Caki2 (cell line): Measurements from ENCODE around the gene NCAM1. TPM values are rescaled to one million over a fixed set of nuclear protein-coding genes. Genes with fewer than 3 reads are reported as not detected.
A peak's percentile ranks its signal among the peaks of the same experiment; 100 is the strongest.

Experiments
- DNase-seq: peaks from one replicate; pipeline ENCODE4 v3.0.0-alpha.2; 2015; ENCODE audit warnings: low read depth
- in situ Hi-C: cut with HindIII; loops from 2 replicates; pipeline ENCODE4 v1.10.0; 2016; ENCODE audit warnings: low sequenced_read_pairs, low pct_unique_long_range_greater_than_20kb, mixed read lengths
- total RNA-seq: library from RNA; depleted of rRNA; stranded (reverse); fragments of >200 nt; shearing (Covaris generic); gene quantifications from 2 replicates; pipeline ENCODE4 v1.2.3, GENCODE V29; 2014; ENCODE audit warnings: low replicate concordance

The NCAM1 gene
- total RNA-seq, 1 experiment from 2014 or later = 7.5 TPM

DNA sequence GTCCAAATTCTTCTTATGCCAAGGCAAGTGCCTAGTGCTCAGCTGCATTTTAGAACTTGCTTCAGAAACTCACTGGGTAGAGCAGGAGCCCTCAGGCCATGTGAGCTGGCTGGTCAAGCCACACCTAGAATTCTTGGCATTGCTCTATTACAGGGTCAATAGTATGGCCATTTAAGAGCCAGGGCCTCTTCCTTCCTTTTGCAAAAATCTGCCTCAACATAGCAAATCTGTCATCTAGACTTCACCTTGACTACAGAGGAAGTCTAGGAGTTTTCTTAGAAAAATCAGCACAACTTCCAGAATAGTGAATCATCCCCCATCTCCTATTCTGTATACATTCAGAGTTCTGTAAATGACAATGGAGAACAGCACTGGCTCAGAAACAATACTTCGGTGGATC is 241.2 kb downstream of the NCAM1 start:
- in situ Hi-C loops = no loop called here
- DNase-seq = peak; percentile 18

DNA sequence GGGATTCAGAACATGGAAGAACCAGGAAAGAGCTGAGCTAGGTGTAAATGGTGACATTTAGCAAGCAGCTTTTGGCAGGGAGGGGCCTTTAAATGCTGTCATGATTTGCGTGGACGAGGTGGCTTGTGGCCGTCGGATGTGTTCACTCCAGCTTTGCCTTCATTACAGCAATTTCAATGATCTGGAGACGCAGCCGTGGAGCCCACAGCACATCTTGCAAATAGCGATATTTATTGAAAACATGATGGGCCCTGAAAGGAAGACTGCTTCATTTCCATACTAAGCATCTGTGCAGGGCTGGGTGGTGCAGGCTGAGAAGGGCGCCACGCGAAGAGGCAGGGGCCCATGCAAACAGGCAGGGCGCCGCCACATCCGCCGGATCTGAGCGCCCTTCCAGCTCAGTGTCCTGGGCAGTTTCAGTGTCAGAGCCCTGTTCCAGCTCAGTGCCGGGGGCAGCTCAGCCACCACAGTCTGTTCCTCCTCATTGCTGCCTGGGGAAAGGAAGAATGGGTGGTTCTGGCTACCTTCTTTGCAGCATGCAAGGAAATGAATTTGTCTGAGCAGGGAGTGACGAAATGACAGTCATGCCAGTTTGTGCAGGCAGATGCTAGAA is 242.0 kb downstream of the NCAM1 start:
- DNase-seq = no peak
- in situ Hi-C loops = no loop called here

DNA sequence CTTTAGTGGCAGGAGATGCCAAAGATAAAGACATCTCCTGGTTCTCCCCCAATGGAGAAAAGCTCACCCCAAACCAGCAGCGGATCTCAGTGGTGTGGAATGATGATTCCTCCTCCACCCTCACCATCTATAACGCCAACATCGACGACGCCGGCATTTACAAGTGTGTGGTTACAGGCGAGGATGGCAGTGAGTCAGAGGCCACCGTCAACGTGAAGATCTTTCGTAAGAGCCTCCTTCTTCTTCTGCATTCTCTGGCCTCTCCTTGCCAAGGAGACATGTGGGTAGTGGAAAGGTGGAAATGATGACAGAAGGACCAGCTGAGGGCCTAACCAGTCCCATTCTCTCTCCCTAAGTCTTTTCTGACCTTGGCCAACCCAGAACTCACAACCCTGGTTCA is 243.1 kb downstream of the NCAM1 start:
- no peak for DNase-seq
- in situ Hi-C loops = no loop called here

DNA sequence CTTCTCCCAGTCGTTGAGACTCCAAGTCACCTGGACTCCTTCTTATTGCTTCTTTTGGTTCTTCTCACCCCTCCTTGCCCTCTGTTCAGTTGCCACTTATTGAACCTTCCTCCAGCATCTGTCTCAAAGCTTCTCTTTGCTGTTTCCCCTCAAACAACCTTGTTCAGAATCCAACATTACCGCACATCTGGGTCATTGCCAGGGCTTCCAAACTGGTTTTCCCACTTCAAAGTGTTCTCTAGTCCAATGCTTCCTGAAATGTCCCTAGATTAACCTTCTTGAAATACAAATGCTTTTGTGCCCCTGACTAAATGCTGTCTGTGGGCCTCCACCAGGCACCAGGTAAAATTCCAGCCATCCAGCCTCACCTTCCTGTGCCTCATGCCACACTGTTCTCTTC is 252.3 kb downstream of the NCAM1 start:
- in situ Hi-C loops = no loop called here
- no peak for DNase-seq

DNA sequence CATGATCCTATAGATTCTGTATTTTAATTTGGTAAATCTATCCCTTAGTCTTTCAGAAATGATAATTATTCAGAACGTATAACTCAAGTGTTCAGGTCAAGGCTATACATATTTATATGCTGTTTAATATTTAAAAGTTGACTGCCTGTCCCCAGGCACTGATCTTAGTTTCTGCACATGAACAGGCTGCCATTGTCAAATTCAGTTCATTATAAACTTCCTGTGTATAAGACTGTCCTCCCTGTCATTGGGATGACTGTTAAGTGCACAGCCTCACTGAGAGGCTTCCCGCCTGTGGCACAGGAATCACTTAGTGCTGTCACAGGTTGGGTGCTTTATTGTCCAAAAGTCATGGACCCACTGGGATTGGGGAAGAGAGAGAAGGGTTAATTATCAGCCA is 261.0 kb downstream of the NCAM1 start:
- no peak for DNase-seq

DNA sequence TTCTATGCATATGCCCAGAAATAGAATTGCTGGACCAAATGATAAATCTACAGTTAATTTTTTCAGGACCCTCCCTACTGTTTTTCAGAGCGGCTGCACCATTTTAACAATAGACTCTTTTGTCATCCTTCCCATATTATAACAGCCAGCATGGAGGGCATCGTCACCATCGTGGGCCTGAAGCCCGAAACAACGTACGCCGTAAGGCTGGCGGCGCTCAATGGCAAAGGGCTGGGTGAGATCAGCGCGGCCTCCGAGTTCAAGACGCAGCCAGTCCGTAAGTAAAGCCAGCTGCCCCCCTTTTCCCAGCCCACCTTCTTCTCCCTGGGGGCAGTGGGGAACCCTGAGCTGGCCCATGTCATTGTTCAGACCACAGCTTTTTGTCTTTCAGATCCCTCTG is 273.7 kb downstream of the NCAM1 start:
- no peak for DNase-seq
- in situ Hi-C loops = no loop called here

More for the DNA sequence above, 261.0 kb downstream of the NCAM1 start:
- in situ Hi-C loops = no loop called here

DNA sequence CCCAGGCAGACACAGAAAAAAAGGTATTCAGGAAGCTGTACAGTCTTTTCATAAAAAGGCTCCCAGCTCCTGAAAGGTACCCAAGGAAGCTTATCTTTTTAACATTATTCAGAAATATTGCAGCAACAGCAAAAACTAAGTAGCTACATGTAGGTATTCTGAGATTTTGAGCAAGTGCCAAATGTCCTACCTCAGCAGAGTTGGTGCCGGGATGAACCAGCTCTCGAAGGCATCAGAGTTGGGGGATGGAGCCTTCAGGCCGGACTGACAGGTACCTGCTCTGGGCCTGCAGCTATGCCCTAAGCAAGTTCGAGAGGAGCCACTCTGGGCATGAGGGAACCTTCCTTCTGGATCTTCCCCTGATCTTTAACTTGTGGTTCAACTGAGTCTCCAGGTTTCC is 276.0 kb downstream of the NCAM1 start:
- in situ Hi-C loops = no loop called here
- no peak for DNase-seq

DNA sequence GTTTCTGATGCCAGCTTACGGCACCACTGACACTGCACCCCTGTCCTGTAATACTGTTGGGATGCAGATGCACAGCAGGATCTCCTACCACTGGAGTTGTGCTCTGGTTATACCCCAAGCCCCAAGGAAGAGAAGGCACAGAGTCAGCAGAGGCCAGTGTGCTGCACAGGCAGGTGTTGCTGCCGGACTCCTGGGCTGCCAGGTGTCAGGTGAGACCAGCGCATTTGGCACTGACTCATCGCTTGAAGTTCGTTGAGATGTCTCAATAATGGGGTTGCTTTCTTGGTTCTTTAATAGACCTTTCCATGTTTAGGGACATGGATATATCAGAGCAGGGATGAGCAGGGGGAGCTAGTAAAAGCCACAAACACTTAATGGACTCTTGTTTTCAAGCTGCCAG is 277.5 kb downstream of the NCAM1 start:
- no peak for DNase-seq
- in situ Hi-C loops = no loop called here

DNA sequence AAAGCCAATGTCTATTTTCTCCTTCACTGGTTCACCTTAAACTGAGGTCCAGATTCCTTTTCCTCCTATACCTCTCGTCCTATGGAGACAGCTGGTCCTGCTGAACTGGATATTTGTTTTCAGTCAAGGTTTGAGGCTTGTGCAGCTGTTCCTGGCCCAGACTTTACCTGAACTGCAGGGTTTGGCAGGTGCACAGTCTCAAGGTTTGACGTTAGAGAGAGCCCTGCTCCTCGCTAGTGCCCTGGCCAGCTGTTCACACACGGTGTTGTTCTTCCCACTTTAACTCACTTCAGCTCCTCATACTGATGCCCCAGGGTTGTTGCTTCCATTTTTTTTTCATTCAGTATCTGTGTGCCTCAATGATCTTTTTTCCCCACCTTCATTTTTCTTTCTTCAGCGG is 279.2 kb downstream of the NCAM1 start:
- in situ Hi-C loops = no loop called here
- no peak for DNase-seq

DNA sequence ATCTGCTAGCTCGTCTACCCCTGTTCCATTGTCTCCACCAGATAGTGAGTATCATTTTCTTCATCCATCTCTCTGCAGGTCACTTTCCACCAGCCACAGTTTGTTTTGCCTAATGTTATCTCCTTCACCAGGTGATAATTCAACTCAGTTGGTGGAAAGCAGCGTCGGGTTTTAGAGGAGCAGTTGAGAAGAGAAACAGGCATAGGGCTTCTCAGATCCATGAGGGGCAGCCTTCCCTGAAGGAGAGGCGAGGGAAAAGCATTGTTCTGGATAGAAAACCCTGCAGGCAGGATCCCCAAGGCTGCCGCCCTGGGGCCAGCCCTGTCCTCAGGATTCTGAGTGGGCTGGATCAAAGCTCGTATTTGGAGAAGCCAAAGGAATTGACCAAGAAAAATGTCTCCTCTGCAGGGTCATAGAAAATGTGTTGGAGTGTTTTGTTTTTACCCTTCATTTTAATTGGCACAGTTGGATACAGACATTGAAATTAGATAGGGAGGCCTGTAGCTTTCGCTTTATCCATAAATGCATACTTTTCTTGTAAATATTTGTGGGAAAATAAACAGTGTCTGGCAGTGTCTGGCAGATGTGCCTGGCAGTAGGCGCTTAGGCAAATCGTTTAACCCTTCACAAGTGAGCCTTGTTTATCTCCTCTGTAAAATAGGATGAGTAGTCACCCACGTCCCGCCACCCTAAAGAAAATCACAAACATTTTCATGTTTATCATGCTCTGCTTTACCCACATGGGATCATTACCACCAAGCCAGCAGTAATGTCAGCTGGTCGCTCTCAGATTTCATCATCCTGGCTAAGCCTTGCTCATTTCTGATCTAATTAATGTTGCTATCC is 279.8 kb downstream of the NCAM1 start:
- in situ Hi-C loops = no loop called here
- no peak for DNase-seq

DNA sequence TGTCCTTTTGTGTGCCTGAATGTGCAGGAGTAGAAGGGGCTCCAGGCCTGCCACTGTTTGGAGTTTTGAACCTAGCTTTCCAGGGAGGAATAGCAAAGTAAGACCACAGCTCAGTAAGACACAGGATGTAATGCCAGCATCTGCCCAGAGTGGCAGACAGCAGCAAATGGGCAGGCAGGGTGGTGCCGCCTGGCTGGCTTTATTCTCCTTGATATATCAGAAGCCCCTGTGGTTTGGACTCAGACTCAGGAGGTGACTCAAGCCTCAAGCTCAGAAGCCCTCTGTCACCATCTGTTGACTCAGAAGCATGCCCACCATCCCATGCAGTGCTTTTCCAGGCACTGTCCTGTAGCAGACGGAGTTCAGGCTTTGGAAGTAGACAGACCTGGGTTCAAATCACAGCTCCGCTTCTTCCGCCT is 280.4 kb downstream of the NCAM1 start:
- DNase-seq = no peak
- in situ Hi-C loops = no loop called here

DNA sequence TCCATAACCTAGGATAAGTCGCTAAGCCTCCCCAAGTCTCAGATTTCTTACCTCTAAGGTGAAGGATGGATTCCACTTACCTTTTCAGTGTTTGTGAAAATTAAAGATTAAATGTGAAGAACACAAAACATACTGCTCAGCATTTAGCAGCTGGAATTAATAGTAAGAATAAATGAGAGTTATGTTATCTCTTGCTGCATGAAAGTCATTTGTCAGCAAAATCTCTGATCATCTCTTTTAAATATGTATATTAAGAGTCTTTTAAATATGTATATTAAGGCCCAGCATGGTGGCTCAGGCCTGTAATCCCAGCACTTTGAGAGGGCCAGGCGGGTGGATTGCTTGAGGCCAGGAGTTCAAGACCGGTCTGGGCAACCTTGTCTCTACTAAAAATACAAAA is 280.8 kb downstream of the NCAM1 start:
- in situ Hi-C loops = no loop called here
- DNase-seq = no peak

DNA sequence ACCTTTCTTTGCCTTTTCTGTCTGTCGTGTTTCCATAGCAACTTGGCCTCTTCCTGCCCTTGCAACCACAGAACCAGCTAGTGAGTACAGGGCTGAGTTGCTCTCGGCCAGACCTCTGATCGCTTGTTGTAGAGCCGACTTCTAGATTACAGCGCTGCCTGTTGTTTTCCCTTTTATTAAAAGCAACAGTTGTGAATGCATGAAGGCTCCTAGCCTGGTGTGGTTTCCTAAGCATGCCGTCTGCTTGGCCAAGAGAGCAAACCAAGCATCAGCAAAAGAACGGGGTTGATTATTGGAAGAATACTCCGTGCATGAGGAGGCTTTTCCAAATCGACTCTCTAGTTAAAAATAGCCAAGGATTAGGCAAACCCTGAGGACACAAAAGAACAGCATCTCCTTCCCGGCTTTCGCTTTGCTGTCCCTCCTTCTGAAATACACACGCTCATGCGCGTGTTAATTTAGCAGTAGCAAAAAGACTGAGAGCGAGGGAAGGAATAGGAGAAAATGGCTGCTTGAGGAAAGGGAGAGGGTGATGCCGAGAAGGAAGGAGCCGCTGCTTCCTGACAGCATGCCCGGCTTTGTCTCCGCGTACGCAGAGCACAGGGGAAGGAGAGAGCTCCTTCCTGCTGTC is 281.7 kb downstream of the NCAM1 start:
- no peak for DNase-seq
- in situ Hi-C loops = no loop called here

DNA sequence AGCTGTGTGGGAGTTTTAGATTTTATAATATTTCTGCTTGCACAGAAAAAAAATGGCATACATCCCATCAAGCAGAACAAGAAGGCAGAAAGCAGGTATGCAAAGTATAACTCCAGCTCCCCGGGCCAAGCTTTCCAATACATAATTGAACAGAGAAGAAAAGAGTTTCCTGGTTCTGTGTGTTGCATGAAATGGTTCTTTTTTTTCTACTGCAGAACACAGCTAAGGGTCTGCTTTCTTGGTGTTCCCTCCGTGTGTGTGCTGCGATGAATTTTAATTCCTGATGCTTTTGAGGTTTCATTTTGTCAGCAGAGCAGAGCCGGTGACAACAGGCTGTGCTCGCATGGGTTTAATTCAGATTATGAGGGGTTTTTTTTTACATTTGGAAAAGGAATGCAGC is 282.5 kb downstream of the NCAM1 start:
- no peak for DNase-seq
- in situ Hi-C loops = no loop called here

DNA sequence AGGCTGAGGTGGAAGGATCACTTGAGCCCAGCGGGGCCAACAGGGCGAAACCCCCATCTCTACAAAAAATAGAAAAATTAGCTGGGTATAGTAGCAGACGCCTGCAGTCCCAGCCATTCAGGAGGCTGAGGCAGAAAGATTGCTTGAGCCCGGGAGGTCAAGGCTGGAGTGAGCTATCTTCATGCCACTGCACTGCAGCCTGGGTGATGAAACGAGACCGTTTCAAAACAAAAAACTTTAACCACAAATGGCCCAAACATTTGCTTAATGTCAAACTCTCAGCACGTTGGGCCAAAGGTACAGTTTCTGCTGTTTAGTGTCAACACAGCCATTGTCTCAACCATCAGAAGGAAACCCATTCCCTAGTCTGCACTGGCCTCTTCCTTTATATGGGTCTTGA is 284.0 kb downstream of the NCAM1 start:
- DNase-seq = no peak
- in situ Hi-C loops = no loop called here

DNA sequence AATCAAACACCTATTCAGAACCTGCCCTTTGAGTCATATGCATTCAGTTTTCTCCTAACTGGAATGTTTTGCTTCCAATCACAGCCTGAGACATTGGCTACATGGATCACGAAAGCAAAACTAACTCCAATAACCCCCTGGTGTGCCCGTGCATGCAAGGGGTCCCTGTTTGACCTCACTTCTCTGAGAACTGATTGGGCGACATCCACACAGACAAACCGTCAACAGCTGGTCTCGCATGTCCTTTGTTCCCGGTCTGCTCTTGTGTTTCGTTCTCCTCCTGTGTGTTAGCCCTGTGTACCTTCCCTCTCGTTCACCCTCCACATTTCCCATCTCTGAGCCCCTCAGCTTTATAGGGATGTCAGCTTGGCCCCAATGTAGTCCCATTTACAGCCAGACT is 286.0 kb downstream of the NCAM1 start:
- in situ Hi-C loops = no loop called here

DNA sequence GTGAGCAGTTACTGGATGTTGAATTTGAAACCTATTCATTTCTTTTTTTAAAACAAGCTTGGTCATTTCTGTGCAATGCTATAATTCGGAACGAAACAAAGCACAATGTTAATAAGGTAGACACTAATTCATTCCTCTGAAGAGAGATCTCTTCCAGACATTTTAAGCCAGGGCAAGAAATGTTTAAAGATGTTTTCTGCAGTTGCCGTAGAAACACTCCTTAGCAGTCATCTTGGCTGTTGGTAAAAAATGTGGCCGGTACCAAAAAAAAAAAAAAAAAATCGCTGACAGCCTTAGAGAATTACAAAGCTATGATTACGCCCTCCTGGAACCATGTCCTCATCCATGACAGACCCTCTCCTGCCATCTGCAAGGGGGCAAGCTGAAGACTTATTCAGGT is 286.7 kb downstream of the NCAM1 start:
- DNase-seq = no peak
- in situ Hi-C loops = no loop called here

More for the DNA sequence above, 286.0 kb downstream of the NCAM1 start:
- no peak for DNase-seq

DNA sequence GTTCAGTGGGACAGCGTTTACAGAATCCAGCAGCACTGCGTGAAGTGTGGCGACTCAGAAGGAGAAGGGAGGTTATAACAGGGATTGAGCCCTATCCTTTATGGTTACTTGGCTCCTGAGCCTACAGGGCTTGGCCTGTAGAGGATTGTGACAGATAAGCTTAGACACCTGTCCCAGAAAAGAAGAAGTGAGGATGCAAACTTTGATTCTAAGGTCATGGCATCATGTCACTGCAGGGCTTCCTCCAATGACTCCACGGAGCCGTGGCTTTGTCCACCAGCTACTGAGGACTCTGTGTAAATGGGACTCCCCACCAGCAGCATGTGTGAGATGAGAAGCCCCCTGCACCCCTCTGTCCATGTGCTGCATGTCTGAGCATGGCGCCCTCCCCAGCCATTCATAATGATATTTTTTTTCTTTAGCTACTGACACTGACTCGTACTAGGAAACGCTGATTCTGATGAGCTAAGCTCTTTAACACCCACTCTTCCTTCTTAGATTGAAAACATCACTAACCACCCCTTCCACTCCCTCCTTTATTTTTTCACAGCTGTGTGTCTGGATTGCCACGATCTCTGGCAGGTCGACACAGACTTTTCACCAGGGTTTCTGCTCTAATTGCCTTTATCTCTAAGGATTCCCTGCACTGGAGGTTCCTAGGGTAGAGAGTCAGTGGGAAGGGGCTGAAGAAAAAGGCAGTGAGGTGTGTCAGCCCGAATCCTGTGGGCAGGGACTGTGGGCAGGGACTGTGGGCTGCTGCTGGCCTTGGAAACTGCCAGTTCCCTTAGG is 287.7 kb downstream of the NCAM1 start:
- in situ Hi-C loops = no loop called here
- no peak for DNase-seq

DNA sequence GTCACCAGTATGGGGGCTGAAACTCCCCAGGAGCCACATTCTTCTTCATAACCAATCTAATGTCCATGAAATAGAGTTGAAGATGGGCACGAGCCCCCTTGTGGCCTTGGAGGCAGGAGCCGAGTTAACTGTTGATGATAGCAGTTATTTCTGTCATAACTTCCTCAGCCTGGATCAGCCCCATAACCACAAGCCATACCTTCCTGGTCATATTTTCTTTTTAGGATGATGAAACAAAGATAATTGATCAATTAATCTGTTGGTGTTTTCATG is 288.2 kb downstream of the NCAM1 start:
- in situ Hi-C loops = no loop called here
- DNase-seq = no peak
